ENCODE measurements around the gene ARHGAP1. TPM values are rescaled to one million over a fixed set of nuclear protein-coding genes. Genes with fewer than 3 reads are reported as not detected.

Gene ARHGAP1
- total and polyA plus RNA-seq, 5 experiments from 2014 or later, result 35.5 to 71.2 (median 63.1) TPM

DNA sequence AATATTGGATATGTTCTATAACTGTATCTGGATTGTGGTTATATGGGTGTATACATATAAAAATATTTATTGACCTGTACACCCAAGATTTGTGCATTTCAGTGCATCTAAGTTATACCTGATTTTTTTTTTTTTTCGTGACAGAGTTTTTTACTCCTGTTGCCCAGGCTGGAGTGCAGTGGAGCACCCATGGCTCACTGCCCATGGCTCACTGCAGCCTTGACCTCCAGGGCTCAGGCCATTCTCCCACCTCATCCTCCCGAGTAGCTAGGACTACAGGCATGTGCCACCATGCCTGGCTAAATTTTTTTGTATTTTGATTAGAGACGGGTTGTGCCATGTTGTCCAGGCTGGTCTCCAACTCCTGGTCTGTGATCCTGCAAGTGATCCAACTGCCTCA lies 58.8 kb downstream of the ARHGAP1 start:
- ATAC-seq (no peak), DNase-seq (no peak)
- Mint-ChIP-seq H3K27me3 (no peaks in the 10 kb centered on the region), H3K4me3 (peak overlapping the region in 1 of 10 donors; percentile 63), H3K27ac (peak overlapping the region in 5 of 10 donors; percentile 40 to 91 (median 81)), H3K9me3 (peaks cover 0 to 6% (median 0%) of the 10 kb centered on the region in 9 donors), H3K4me1 (peaks cover 12 to 33% (median 24%) of the 10 kb centered on the region in 4 donors), H3K36me3 (peaks cover 11 to 76% (median 43%) of the 10 kb centered on the region in 3 donors)
- POLR2A ChIA-PET, result interaction anchor here (0.6 to 1.8 kb wide), 3 partner anchors 19 to 59 kb away, joined by 3 to 5 read pairs (median 4); partner anchors contain the start of genes ARHGAP1 and ZNF408

DNA sequence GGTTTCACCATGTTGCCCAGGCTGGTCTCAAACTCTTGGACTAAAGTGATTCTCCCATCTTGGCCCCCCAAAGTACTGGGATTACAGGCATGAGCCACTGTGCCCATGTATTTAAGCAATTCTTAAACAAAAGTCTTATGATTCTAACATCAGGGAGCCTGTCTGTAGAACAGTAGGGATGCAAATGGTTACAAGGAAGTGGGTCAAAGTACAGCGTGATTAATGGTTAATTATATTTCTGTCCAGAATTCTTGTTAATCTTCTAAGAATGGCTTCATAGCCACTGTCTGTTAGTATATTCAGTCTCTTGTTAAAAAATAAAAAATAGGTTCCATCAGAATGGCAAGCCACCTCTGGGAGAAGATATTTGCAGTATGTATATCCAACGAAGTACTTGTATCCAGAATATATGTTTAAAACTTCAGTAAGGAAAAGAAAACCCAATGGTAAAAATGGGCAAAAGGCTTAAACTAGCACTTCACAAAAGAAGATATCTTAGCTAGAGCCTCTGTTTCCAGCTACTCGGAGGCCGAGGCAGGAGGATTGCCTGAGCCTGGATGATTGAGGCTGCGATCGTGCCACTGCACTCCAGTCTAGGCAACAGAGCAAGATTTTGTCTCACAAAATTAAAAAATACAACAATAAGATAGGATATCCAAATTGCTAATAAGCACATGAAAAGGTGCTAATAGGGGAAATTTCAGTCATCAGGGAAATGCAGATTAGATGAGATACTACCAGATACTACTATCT lies 60.2 kb downstream of the ARHGAP1 start:
- no peak for ATAC-seq
- no peak overlapping the region for H3K4me3 Mint-ChIP-seq
- H3K27me3 Mint-ChIP-seq, result no peaks in the 10 kb centered on the region
- POLR2A ChIA-PET, result interaction anchor here (1.4 kb wide), 1 partner anchor 23 kb away, joined by 6 read pairs; the partner anchor contains the start of genes ATG13 and HARBI1
- DNase-seq, result no peak
- H3K9me3 Mint-ChIP-seq, result peaks cover 0 to 6% (median 0%) of the 10 kb centered on the region in 9 donors
- H3K27ac Mint-ChIP-seq, result peak overlapping the region in 3 of 10 donors; percentile 13 to 60 (median 52)
- H3K4me1 Mint-ChIP-seq, result peaks cover 14 to 37% (median 28%) of the 10 kb centered on the region in 4 donors
- H3K36me3 Mint-ChIP-seq, result peaks cover 11 to 74% (median 37%) of the 10 kb centered on the region in 3 donors

DNA sequence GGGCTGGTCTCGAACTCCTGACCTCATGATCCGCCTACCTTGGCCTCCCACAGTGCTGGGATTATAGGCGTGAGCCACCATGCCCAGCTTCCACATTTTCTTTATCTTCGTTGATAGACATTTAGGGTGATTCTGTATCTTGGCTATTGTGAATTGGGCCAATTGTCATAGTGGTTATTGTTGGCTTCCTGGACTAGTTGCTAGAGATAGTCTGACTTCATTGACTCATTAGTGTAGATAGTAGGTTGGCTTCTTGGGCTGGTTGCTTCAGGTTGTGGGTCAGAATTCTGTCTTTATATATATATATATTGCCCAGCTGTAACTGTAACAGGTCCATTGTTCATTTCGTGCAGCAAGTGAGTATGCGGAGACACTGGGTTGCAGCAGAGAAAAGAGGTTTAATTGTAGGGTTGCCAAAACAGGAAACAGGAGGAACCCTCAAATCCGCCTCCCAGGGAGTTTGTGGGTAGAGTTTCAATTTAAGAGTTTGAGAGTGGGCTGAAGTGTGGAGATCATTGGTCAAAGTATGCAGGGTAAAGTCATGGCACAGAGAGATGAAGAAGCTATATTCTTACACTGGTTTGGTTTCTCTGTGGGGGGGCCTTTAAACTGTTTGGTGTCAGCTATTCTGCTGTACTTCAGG lies 61.1 kb downstream of the ARHGAP1 start:
- Mint-ChIP-seq H3K27ac (peak overlapping the region in 7 of 10 donors; percentile 0 to 79 (median 63)), H3K4me1 (peaks cover 14 to 37% (median 28%) of the 10 kb centered on the region in 4 donors), H3K4me3 (peak overlapping the region in 4 of 10 donors; percentile 3 to 62 (median 56)), H3K27me3 (no peaks in the 10 kb centered on the region), H3K9me3 (peaks cover 0 to 6% (median 0%) of the 10 kb centered on the region in 9 donors), H3K36me3 (peaks cover 11 to 72% (median 37%) of the 10 kb centered on the region in 3 donors)
- ATAC-seq (no peak), DNase-seq (no peak)
- POLR2A ChIA-PET, result interaction anchor here (1.4 kb wide), 1 partner anchor 22 kb away, joined by 6 read pairs; the partner anchor contains the start of genes ATG13 and HARBI1

DNA sequence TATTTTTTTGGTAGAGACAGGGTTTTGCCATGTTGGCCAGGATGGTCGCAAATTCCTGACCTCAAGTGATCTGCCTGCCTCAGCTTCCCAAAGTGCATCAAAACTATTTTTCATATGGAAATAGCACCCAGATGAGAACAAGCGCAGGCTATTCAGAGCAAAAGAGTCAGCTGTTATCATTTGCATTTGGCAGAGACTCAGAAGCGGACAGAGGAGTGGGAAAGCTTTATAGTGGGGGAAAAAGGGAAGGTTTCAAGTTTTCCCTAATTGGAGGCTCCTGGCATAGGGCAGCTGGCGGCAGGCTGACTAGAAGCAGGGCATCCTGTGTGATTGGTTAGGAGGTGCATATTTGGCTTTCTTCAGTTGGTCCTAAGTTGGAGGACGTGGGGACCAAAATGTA lies 62.9 kb downstream of the ARHGAP1 start:
- ATAC-seq, result no peak
- Mint-ChIP-seq H3K4me3 (no peak overlapping the region), H3K27me3 (no peaks in the 10 kb centered on the region), H3K9me3 (peaks cover 0 to 6% (median 0%) of the 10 kb centered on the region in 9 donors), H3K4me1 (peaks cover 9 to 31% (median 19%) of the 10 kb centered on the region in 4 donors), H3K36me3 (peaks cover 11 to 61% (median 25%) of the 10 kb centered on the region in 3 donors), H3K27ac (no peak overlapping the region)
- no peak for DNase-seq
- POLR2A ChIA-PET, result interaction anchor here (1.1 kb wide), 1 partner anchor 20 kb away, joined by 5 read pairs; the partner anchor contains the start of genes ATG13 and HARBI1

DNA sequence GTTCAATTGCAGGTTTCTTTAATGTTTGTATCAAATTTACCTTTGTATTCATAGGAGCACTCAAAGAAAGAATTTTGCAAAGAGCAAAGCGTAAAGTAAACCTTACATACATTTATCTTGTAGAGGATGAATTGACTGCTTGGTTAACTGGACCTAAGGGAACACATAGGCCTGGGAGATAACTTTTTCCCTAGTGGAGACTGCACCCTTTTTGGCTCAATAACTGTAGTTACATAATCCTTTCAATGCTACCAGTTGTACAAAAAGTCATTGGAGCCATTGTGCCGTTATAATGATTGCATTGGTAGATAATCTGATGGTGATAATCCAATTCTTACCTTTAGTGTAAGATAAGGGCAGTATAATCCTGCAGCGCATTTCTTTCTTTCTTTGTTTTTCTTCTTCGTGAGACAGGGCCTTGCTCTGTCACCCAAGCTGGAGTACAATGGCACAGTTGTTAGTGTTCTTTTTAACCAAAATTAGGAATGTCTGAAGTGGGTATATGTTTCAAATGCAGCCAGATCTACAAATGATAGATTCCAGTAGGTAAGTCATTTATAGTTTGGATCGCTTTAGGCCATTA lies 64.8 kb downstream of the ARHGAP1 start:
- ATAC-seq (no peak), DNase-seq (no peak)
- H3K4me3 Mint-ChIP-seq, result no peak overlapping the region
- peak overlapping the region in 1 of 10 donors; percentile 29 for H3K27ac Mint-ChIP-seq
- H3K27me3 Mint-ChIP-seq, result no peaks in the 10 kb centered on the region
- H3K9me3 Mint-ChIP-seq, result peaks cover 0 to 5% (median 0%) of the 10 kb centered on the region in 9 donors
- peaks cover 11 to 72% (median 33%) of the 10 kb centered on the region in 3 donors for H3K36me3 Mint-ChIP-seq
- H3K4me1 Mint-ChIP-seq, result peaks cover 8 to 28% (median 18%) of the 10 kb centered on the region in 4 donors
- POLR2A ChIA-PET, result no interaction called here

DNA sequence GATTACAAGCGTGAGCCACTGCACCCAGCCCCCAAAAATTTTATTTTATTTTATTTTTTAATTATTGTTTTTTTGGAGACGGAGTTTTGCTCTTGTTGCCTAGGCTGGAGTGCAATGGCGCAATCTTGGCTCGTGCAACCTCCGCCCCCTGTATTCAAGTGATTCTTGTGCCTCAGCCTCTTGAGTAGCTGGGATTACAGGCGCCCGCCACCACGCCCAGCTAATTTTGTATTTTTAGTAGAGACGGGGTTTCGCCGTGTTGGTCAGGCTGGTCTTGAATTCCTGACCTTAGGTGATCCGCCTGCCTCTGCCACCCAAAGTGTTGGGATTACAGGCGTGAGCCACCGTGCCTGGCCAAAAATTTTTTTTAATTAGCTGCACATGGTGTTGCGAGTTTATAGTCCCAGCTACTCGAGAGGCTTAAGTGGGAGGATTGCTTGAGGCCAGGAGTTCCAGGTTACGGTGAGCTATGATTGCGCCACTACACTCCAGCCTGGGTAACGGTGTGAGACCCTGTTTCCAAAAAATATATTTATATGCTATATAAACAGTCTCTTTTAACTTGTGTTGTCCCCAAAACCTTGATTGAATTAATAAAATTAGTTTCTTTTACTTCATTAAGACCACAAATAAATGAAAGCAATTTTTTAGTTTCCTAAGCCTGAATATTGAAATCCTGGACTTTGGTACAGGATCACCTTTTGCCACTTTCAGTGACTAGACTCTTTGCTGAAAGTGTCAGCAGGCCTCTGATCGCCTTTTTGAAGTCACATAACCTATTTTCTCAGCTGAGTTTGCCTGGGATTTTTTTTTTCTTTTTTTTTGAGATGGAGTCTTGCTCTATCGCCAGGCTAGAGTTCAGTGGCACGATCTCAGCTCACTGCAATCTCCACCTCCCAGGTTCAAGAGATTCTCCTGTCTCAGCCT lies 66.9 kb downstream of the ARHGAP1 start:
- POLR2A ChIA-PET, result no interaction called here
- no peaks in the 10 kb centered on the region for H3K27me3 Mint-ChIP-seq

DNA sequence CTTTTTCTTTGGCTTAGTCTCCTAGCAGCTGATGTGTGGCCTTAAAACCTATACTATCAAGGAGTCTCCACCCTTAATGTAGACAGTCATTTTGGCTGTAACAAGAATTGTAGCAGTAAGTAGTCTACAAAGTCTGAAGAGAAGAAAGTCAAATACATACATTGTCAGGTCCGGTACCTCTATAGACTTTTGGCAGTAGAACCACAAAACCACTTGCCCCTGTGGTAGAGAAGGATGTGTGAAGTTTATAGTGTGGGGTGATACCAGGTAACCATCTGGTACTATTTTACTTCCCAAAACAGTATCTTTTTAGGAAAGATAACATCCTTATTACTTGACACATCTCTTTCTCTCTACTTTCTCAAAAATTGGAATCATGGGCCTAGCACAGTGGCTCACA lies 67.9 kb downstream of the ARHGAP1 start:
- Mint-ChIP-seq H3K4me1 (peaks cover 1 to 19% (median 11%) of the 10 kb centered on the region in 4 donors), H3K36me3 (peaks cover 0 to 69% (median 18%) of the 10 kb centered on the region in 3 donors), H3K27me3 (no peaks in the 10 kb centered on the region), H3K9me3 (no peaks in the 10 kb centered on the region), H3K27ac (peak overlapping the region in 1 of 10 donors; percentile 40), H3K4me3 (no peak overlapping the region)
- POLR2A ChIA-PET, result no interaction called here
- DNase-seq, result no peak
- ATAC-seq, result no peak

More for the DNA sequence above, 66.9 kb downstream of the ARHGAP1 start:
- H3K4me1 Mint-ChIP-seq, result peaks cover 3 to 22% (median 12%) of the 10 kb centered on the region in 4 donors
- H3K4me3 Mint-ChIP-seq, result no peak overlapping the region
- DNase-seq (no peak), ATAC-seq (no peak)
- H3K9me3 Mint-ChIP-seq, result no peaks in the 10 kb centered on the region
- H3K36me3 Mint-ChIP-seq, result peaks cover 4 to 73% (median 21%) of the 10 kb centered on the region in 3 donors
- H3K27ac Mint-ChIP-seq, result no peak overlapping the region

DNA sequence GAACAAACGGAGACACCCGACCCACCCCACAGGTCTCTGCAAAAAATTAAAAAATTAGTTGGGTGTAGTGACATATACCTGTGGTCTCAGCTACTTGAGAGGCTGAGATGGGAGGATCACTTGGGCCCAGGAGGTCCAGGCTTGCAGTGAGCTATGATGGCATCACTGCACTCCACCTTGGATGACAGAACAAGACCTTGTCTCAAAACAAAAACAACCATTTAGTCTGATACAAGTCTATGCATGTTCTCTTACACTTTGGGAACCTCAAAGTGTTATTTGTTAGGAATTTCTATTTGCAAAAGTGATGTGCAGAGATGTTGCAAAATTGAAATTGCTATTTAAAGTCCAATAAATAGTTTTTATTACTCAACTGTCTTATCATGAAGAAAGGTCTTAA lies 68.7 kb downstream of the ARHGAP1 start:
- no peak overlapping the region for H3K4me3 Mint-ChIP-seq
- POLR2A ChIA-PET, result no interaction called here
- peaks cover 0 to 69% (median 15%) of the 10 kb centered on the region in 3 donors for H3K36me3 Mint-ChIP-seq
- DNase-seq (no peak), ATAC-seq (no peak)
- no peaks in the 10 kb centered on the region for H3K9me3 Mint-ChIP-seq
- H3K4me1 Mint-ChIP-seq, result peaks cover 1 to 21% (median 11%) of the 10 kb centered on the region in 4 donors
- H3K27me3 Mint-ChIP-seq, result no peaks in the 10 kb centered on the region
- peak overlapping the region in 2 of 10 donors; percentile 27 to 40 for H3K27ac Mint-ChIP-seq

DNA sequence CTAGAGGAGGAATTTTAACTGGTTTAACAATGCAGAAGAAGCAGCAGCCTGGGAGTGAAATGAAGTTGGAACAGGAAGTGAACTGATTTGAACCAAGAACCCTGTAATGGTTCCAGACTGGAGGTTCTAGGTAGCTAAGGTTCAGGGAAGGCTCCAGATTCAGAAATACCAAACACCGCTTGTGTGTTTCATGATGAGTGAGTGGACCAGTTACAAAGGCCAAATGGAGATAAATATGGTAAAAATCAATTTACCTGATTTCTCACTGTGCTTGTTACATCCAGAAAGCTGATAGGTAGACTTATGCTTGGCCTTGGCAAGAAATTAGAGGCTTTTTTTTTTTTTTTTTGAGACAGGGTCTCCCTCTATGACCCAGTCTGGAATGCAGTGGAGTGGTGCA lies 70.2 kb downstream of the ARHGAP1 start:
- Mint-ChIP-seq H3K9me3 (no peaks in the 10 kb centered on the region), H3K36me3 (peaks cover 0 to 71% (median 15%) of the 10 kb centered on the region in 3 donors), H3K4me1 (peaks cover 1 to 27% (median 15%) of the 10 kb centered on the region in 4 donors), H3K4me3 (no peak overlapping the region), H3K27ac (peak overlapping the region in 1 of 10 donors; percentile 55), H3K27me3 (no peaks in the 10 kb centered on the region)
- DNase-seq (no peak), ATAC-seq (no peak)
- POLR2A ChIA-PET, result interaction anchor here (0.7 kb wide), 1 partner anchor 702 kb away, joined by 4 read pairs; no protein-coding TSS in a partner anchor

DNA sequence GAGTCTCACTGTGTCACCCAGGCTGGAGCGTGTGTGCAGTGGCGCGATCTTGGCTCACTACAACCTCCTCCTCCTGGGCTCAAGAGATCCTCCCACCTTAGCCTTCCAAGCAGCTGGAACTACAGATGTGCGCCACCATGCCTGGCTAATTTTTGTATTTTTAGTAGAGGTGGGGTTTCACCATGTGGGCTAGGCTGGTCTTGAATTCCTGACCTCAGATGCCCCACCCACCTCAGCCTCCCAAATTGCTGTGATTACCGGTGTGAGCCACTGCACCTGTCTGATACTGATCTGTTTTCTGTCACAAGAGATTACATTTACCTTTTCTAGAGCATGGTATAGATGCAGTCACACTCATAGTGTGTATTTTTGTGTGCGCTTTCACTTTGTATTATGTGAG lies 71.5 kb downstream of the ARHGAP1 start:
- POLR2A ChIA-PET, result no interaction called here
- peaks cover 0 to 75% (median 18%) of the 10 kb centered on the region in 3 donors for H3K36me3 Mint-ChIP-seq
- no peaks in the 10 kb centered on the region for H3K9me3 Mint-ChIP-seq
- peak overlapping the region in 2 of 10 donors; percentile 31 to 59 for H3K27ac Mint-ChIP-seq
- ATAC-seq (no peak), DNase-seq (no peak)
- H3K27me3 Mint-ChIP-seq, result no peaks in the 10 kb centered on the region
- peaks cover 2 to 34% (median 17%) of the 10 kb centered on the region in 4 donors for H3K4me1 Mint-ChIP-seq
- H3K4me3 Mint-ChIP-seq, result no peak overlapping the region

Measured in naive thymus-derived CD8-positive, alpha-beta T cell (primary cell).